Parietal lobe (tissue), 2 donors: ENCODE measurements around the gene FBXW10B. TPM values are rescaled to one million over a fixed set of nuclear protein-coding genes. Genes with fewer than 3 reads are reported as not detected.

ENCODE experiments used
- small RNA-seq: library from RNA; depleted of rRNA; stranded (forward); fragments of <200 nt; gene quantifications from one replicate; pipeline ENCODE3, GENCODE V24; 2014; ENCODE audit warnings: low replicate concordance
- total RNA-seq: library from RNA; depleted of rRNA; stranded (reverse); fragments of >200 nt; gene quantifications from one replicate; pipeline ENCODE4 v1.2.3, GENCODE V29; 2014

FBXW10B gene, protein sequence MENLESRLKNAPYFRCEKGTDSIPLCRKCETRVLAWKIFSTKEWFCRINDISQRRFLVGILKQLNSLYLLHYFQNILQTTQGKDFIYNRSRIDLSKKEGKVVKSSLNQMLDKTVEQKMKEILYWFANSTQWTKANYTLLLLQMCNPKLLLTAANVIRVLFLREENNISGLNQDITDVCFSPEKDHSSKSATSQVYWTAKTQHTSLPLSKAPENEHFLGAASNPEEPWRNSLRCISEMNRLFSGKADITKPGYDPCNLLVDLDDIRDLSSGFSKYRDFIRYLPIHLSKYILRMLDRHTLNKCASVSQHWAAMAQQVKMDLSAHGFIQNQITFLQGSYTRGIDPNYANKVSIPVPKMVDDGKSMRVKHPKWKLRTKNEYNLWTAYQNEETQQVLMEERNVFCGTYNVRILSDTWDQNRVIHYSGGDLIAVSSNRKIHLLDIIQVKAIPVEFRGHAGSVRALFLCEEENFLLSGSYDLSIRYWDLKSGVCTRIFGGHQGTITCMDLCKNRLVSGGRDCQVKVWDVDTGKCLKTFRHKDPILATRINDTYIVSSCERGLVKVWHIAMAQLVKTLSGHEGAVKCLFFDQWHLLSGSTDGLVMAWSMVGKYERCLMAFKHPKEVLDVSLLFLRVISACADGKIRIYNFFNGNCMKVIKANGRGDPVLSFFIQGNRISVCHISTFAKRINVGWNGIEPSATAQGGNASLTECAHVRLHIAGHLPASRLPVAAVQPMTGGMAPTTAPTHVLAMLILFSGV
- 3.1 TPM for total RNA-seq

DNA sequence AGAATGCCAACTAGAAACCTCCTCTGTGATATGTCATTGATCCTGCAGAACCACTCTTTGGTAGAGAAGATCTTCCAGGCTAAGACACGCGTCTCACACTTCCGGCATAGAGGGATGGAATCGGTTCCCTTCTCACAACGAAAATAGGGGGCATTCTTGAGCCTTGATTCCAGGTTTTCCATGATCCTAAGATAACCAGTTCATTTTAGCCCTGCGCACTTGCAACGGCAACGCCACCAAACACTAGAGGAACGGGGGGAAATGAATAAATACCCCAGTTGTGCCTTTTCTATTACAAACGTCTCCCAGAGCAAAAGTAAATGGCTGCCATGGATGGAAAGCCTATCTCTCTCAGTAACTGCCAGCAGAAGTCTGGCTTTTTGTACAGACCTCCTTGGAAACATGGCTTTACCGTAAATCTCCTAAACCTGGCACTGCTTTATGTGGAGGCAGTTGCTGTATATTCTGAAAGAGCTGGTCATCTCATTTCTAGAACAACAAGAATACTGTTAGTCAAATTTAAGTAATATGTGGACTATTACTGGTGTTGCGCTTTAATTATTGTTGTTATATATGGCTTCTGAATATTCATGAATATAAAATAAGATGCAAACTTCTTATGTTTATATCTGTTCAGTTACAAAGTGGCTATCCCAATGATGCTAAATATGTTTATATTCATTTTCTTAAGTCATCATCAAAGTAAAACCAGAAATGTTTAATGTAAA lies at the start of gene FBXW10B:
Gene FBXW10B, minus strand, starts transcription at position 374 of the 728 bp plus-strand sequence. Its CDS starts 192 bp downstream, at position 182.

Small RNA genes within 50 kb of the gene (small RNA-seq; reads per million reads assigned to genes)
- not detected for gene AC005838.1
- not detected for gene RF00090

Other genes with a start within 250 kb of the FBXW10B start
- 45.1 TPM for gene CDRT4, start 152.1 kb downstream of the FBXW10B start, total RNA-seq
- 169 TPM for gene TVP23C, start 56.2 kb downstream of the FBXW10B start, total RNA-seq
- 44.1 TPM for gene TRIM16, start 64.6 kb upstream of the FBXW10B start, total RNA-seq
- gene ZNF286A, start 80.0 kb upstream of the FBXW10B start, total RNA-seq: 189 TPM
- 4.4 TPM for gene TBC1D26, start 112.6 kb upstream of the FBXW10B start, total RNA-seq